B cell (primary cell): Measurements from ENCODE around the gene EXD3. TPM values are rescaled to one million over a fixed set of nuclear protein-coding genes. Genes with fewer than 3 reads are reported as not detected.

ENCODE experiments used
- ATAC-seq: fragments of 200-7000 bp; cut with Tn5 transposase; one replicate; pipeline ENCODE4 v1.10.0; 2021; ENCODE audit warnings: low read depth, mild to moderate bottlenecking, moderate number of reproducible peaks, moderate library complexity
- CTCF ChIA-PET: fragments of 350-600 bp; sonication (Branson Sonifier 250); formaldehyde crosslinking; loops from one replicate; lab custom pipeline; 2021; ENCODE audit warnings: antibody characterized with exemption, inconsistent platforms; lab: Charles Lee
- POLR2A ChIA-PET: fragments of 350-600 bp; sonication (Branson Sonifier 250); formaldehyde crosslinking; loops from one replicate; lab custom pipeline; 2021; ENCODE audit warnings: antibody characterized with exemption; lab: Charles Lee
- DNase-seq: peaks from one replicate; pipeline ENCODE4 v3.0.0; 2013
- H2AFZ ChIP-seq: 2 replicates; pipeline ENCODE4 v1.6.1; 2012; ENCODE audit warnings: mild to moderate bottlenecking, low read depth, low read length; ENCODE audit not compliant: insufficient read depth, poor library complexity, severe bottlenecking
- H3K27ac ChIP-seq, 2 donors: 1 replicate in 1 of 2; 2 replicates in 1 of 2; pipeline ENCODE4 v1.5.1; 2012 to 2013; ENCODE audit warnings: low read length in 2 of 2, mild to moderate bottlenecking in 2 of 2, moderate library complexity in 1 of 2
- H3K27me3 ChIP-seq, 4 experiments: fragments of 200-600 bp in 1 of 4; sonication (generic) in 1 of 4; replicated peaks in 1 of 4; 1 replicate in 2 of 4; 2 replicates in 2 of 4; pipeline versions ENCODE4 v1.6.1 to v1.7.0; 2013 to 2016; ENCODE audit warnings: low read length in 3 of 4, mild to moderate bottlenecking in 2 of 4, mixed read lengths in 1 of 4, moderate library complexity in 1 of 4; ENCODE audit not compliant: insufficient read depth in 4 of 4, control insufficient read depth in 3 of 4; ENCODE audit errors: control extremely low read depth in 1 of 4
- H3K36me3 ChIP-seq, 2 experiments: replicated peaks in 1 of 2; 1 replicate in 1 of 2; 2 replicates in 1 of 2; pipeline versions ENCODE4 v1.6.1 to v1.7.1; 2013; ENCODE audit warnings: low read length in 1 of 2; ENCODE audit not compliant: insufficient read depth in 2 of 2, control insufficient read depth in 1 of 2; ENCODE audit errors: control extremely low read depth in 1 of 2, extremely low read depth in 1 of 2
- H3K4me1 ChIP-seq, 2 donors: fragments of 200-600 bp in 1 of 2; sonication (generic) in 1 of 2; 1 replicate in 1 of 2; 2 replicates in 1 of 2; pipeline versions ENCODE4 v1.5.1 to v1.6.1; 2013 to 2017; ENCODE audit warnings: low read length in 2 of 2; ENCODE audit not compliant: control insufficient read depth in 2 of 2, insufficient read depth in 2 of 2
- H3K4me2 ChIP-seq: replicated peaks from 2 replicates; pipeline ENCODE3; 2012; ENCODE audit warnings: mild to moderate bottlenecking, low read depth, low read length; ENCODE audit not compliant: poor library complexity, severe bottlenecking
- H3K4me3 ChIP-seq, 5 experiments: fragments of 200-600 bp in 1 of 5; sonication (generic) in 1 of 5; 1 replicate in 3 of 5; 2 replicates in 2 of 5; pipeline versions ENCODE4 v1.5.1 to v1.7.0; 2011 to 2016; ENCODE audit warnings: low read length in 4 of 5, mild to moderate bottlenecking in 4 of 5, low read depth in 2 of 5, control low read depth in 1 of 5, moderate library complexity in 1 of 5; ENCODE audit not compliant: insufficient read depth in 1 of 5; ENCODE audit errors: control extremely low read depth in 1 of 5, extremely low read depth in 1 of 5
- H3K79me2 ChIP-seq: fragments of 200-600 bp; sonication (generic); one replicate; pipeline ENCODE4 v1.6.0; 2016; ENCODE audit warnings: low read length; ENCODE audit not compliant: control insufficient read depth, insufficient read depth
- H3K9ac ChIP-seq: fragments of 200-600 bp; sonication (generic); 2 replicates; pipeline ENCODE4 v1.6.1; 2017; ENCODE audit warnings: mild to moderate bottlenecking, low read length, moderate library complexity
- H3K9me3 ChIP-seq, 3 donors: one replicate each; pipeline versions ENCODE4 v1.6.1 to v1.7.1; 2013; ENCODE audit warnings: low read length in 2 of 3; ENCODE audit not compliant: control insufficient read depth in 2 of 3, insufficient read depth in 1 of 3; ENCODE audit errors: control extremely low read depth in 1 of 3
- H4K20me1 ChIP-seq: 2 replicates; pipeline ENCODE4 v1.6.0; 2012; ENCODE audit warnings: mild to moderate bottlenecking, low read length; ENCODE audit not compliant: insufficient read depth, control insufficient read depth, poor library complexity, severe bottlenecking
- H3K27ac Mint-ChIP-seq: one replicate; pipeline ENCODE4 v1.8.0; 2021; ENCODE audit warnings: mixed read lengths
- H3K27me3 Mint-ChIP-seq: one replicate; pipeline ENCODE4 v1.8.0; 2021; ENCODE audit warnings: mixed read lengths
- H3K4me1 Mint-ChIP-seq: one replicate; pipeline ENCODE4 v1.8.0; 2021; ENCODE audit warnings: mixed read lengths
- H3K4me3 Mint-ChIP-seq: one replicate; pipeline ENCODE4 v1.8.0; 2021; ENCODE audit warnings: mixed read lengths
- H3K9me3 Mint-ChIP-seq: one replicate; pipeline ENCODE4 v1.8.0; 2022; ENCODE audit warnings: mixed read lengths; ENCODE audit not compliant: insufficient read depth
- CTCF ChIP-seq: fragments of 200-600 bp; IDR thresholded peaks from one replicate; pipeline ENCODE4 v1.8.0; 2022; ENCODE audit warnings: antibody characterized with exemption, mild to moderate bottlenecking
- EZH2 ChIP-seq: IDR thresholded peaks from 2 replicates; pipeline ENCODE4 v1.6.1; 2012; ENCODE audit warnings: borderline replicate concordance, low read depth, mild to moderate bottlenecking, moderate library complexity, low read length; ENCODE audit not compliant: insufficient read depth, poor library complexity, severe bottlenecking
- WGBS: methylation state at CpG from one replicate; pipeline ENCODE4 v1.1.5; 2013; ENCODE audit warnings: missing lambda C conversion rate; ENCODE audit not compliant: insufficient coverage; 5-methylcytosine and 5-hydroxymethylcytosine counted together
- intact Hi-C: fragments of 100-400 bp; cut with micrococcal nuclease; formaldehyde crosslinking; loops from one replicate; pipeline ENCODE4 v1.10.0; 2022
- polyA plus RNA-seq: library from polyadenylated mRNA; depleted of rRNA; stranded (reverse); fragments of >200 nt; gene quantifications from 2 replicates; pipeline ENCODE4 v1.2.3, GENCODE V29; 2012
- total RNA-seq, 2 donors: library from RNA; stranded (reverse); fragments of 120-200 nt in 1 of 2; gene quantifications; 1 replicate in 1 of 2; 2 replicates in 1 of 2; pipeline versions ENCODE4 v1.2.3 to v1.2.4, GENCODE V29; 2013 to 2022

Gene EXD3
- total and polyA plus RNA-seq, 2 donors (not counting 1 experiment from before 2014, with no cell fraction given), result 22.5 to 23.7 TPM

- DNase-seq, result no peak
- Histone ChIP-seq H3K4me1 (peaks cover 25 to 30% of the 10 kb centered on the region in 2 donors), H2AFZ (peak overlapping the region; percentile 38), H3K27ac (no peak overlapping the region), H3K4me2 (peak overlapping the region; percentile 67), H3K36me3 (no peaks in the 10 kb centered on the region), H3K9me3 (peaks cover 0 to 13% (median 0%) of the 10 kb centered on the region in 3 donors), H3K27me3 (peaks cover 0 to 28% (median 8%) of the 10 kb centered on the region in 4 experiments), H3K9ac (no peak overlapping the region), H3K4me3 (peak overlapping the region in 2 of 5 experiments; percentile 5 to 36), H3K79me2 (no peaks in the 10 kb centered on the region), H4K20me1 (no peaks in the 10 kb centered on the region)
- CTCF ChIA-PET, result interaction anchor here (1.4 kb wide), 1 partner anchor 13 kb away, joined by 3 read pairs; no protein-coding TSS in a partner anchor
- POLR2A ChIA-PET, result interaction anchor here (0.7 kb wide), 1 partner anchor 49 kb away, joined by 5 read pairs; no protein-coding TSS in a partner anchor
- WGBS, result 39% methylated on average over 27 of the region's 27 CpGs
- no peak overlapping the region for H3K27ac Mint-ChIP-seq
- no peak for ATAC-seq
- H3K9me3 Mint-ChIP-seq, result no peaks in the 10 kb centered on the region
- peak overlapping the region; percentile 49 for H3K4me3 Mint-ChIP-seq
- peaks cover 14% of the 10 kb centered on the region for H3K4me1 Mint-ChIP-seq
- intact Hi-C loops, result no loop called here
- TF ChIP-seq CTCF (no peak), EZH2 (no peak)
- H3K27me3 Mint-ChIP-seq, result no peaks in the 10 kb centered on the region
Measured at GRCh38 chr9:137428841-137429545, 6.0 kb upstream of the EXD3 start.

- H3K4me1 ChIP-seq, result peaks cover 28 to 33% of the 10 kb centered on the region in 2 donors
- intact Hi-C loops, result no loop called here
- no peaks in the 10 kb centered on the region for H3K79me2 ChIP-seq
- Mint-ChIP-seq H3K27ac (no peak overlapping the region), H3K4me3 (no peak overlapping the region), H3K9me3 (no peaks in the 10 kb centered on the region), H3K27me3 (no peaks in the 10 kb centered on the region), H3K4me1 (peaks cover 14% of the 10 kb centered on the region)
- H3K36me3 ChIP-seq, result no peaks in the 10 kb centered on the region
- WGBS, result 63% methylated on average over 2 of the region's 6 CpGs
- no peak overlapping the region for H3K27ac ChIP-seq
- H3K4me3 ChIP-seq, result no peak overlapping the region
- TF ChIP-seq EZH2 (no peak), CTCF (no peak)
- ChIA-PET POLR2A (interaction anchor here (0.6 kb wide), 1 partner anchor 275 kb away, joined by 3 read pairs; no protein-coding TSS in a partner anchor), CTCF (interaction anchor here (1.4 kb wide), 1 partner anchor 14 kb away, joined by 3 read pairs; no protein-coding TSS in a partner anchor)
- no peak overlapping the region for H2AFZ ChIP-seq
- peaks cover 0 to 13% (median 0%) of the 10 kb centered on the region in 3 donors for H3K9me3 ChIP-seq
- no peaks in the 10 kb centered on the region for H4K20me1 ChIP-seq
- ATAC-seq, result no peak
- peaks cover 0 to 28% (median 8%) of the 10 kb centered on the region in 4 experiments for H3K27me3 ChIP-seq
- no peak overlapping the region for H3K4me2 ChIP-seq
- no peak for DNase-seq
- no peak overlapping the region for H3K9ac ChIP-seq
Measured at GRCh38 chr9:137428311-137428630, 5.3 kb upstream of the EXD3 start.
